HUES64 (cell line): ENCODE results near the gene STAT6. TPM values are rescaled to one million over a fixed set of nuclear protein-coding genes. Genes with fewer than 3 reads are reported as not detected.
A peak's percentile ranks its signal among the peaks of the same experiment; 100 is the strongest.

Experiments used
- H3K27ac ChIP-seq: 2 replicates; pipeline ENCODE4 v1.7.0; 2013; ENCODE audit warnings: low read depth, low read length, inconsistent platforms
- H3K27me3 ChIP-seq: 2 replicates; pipeline ENCODE4 v1.6.1; 2013; ENCODE audit warnings: mild to moderate bottlenecking, low read length; ENCODE audit not compliant: insufficient read depth
- H3K36me3 ChIP-seq: 2 replicates; pipeline ENCODE4 v1.6.1; 2013; ENCODE audit warnings: mild to moderate bottlenecking, low read length; ENCODE audit not compliant: insufficient read depth
- H3K4me1 ChIP-seq: 2 replicates; pipeline ENCODE4 v1.6.1; 2013; ENCODE audit warnings: mild to moderate bottlenecking, low read length, moderate library complexity; ENCODE audit not compliant: insufficient read depth
- H3K4me3 ChIP-seq: 2 replicates; pipeline ENCODE4 v1.5.1; 2013; ENCODE audit warnings: mild to moderate bottlenecking, low read length, moderate library complexity
- H3K9ac ChIP-seq: 2 replicates; pipeline ENCODE4 v1.6.1; 2013; ENCODE audit warnings: mild to moderate bottlenecking, low read depth, low read length
- H3K9me3 ChIP-seq: 2 replicates; pipeline ENCODE4 v1.6.1; 2013; ENCODE audit warnings: low read depth, low read length; ENCODE audit not compliant: insufficient read depth
- WGBS: fragments of 150-250, 120-280 bp; methylation state at CpG from one replicate; pipeline ENCODE4 v1.1.7; 2013; ENCODE audit warnings: missing lambda C conversion rate; 5-methylcytosine and 5-hydroxymethylcytosine counted together
- polyA plus RNA-seq, 2 experiments: library from polyadenylated mRNA; stranded (reverse); fragments of 50-300 nt; gene quantifications; one replicate each; pipeline ENCODE4 v1.2.3, GENCODE V29; 2013

The STAT6 gene, protein sequence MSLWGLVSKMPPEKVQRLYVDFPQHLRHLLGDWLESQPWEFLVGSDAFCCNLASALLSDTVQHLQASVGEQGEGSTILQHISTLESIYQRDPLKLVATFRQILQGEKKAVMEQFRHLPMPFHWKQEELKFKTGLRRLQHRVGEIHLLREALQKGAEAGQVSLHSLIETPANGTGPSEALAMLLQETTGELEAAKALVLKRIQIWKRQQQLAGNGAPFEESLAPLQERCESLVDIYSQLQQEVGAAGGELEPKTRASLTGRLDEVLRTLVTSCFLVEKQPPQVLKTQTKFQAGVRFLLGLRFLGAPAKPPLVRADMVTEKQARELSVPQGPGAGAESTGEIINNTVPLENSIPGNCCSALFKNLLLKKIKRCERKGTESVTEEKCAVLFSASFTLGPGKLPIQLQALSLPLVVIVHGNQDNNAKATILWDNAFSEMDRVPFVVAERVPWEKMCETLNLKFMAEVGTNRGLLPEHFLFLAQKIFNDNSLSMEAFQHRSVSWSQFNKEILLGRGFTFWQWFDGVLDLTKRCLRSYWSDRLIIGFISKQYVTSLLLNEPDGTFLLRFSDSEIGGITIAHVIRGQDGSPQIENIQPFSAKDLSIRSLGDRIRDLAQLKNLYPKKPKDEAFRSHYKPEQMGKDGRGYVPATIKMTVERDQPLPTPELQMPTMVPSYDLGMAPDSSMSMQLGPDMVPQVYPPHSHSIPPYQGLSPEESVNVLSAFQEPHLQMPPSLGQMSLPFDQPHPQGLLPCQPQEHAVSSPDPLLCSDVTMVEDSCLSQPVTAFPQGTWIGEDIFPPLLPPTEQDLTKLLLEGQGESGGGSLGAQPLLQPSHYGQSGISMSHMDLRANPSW
- polyA plus RNA-seq (2013, experiment 1 of 2), result 24.3 TPM
- 28.5 TPM for polyA plus RNA-seq (2013, experiment 2 of 2)

DNA sequence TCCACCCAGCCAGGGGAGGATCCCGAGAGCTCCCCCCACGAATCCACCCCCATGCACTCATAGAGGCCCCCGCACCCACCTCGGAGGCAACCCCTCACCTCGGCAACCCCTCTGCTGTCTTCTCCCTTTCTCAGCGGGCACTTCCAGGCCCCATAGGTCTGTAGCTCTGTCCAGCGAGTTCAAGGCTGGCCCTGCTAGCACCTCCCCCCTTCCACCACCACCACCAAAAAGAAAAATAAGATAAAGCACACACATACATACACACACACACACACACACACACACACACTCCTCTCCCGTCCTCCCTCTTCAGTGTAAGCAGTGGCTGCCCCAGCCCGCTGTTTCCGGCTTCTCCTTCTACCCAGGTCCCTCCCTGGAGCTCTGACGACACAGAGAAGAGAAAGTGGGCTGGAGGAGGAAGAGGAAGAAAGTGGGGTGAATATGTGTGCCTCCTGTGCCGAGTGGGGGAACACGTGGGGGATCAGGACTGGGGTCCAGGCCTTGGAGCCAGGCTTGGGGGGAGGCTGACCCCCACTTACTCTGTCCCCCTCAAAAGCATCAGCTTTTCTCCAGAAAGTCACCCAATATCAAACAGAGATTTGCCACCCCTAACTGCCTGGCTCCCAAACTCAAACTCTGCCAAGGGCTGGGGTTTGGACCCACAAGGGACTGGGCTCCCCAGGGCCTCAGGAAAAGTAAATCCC lies at the start of gene STAT6:
TSS of gene STAT6 (minus strand) at position 332 of the 704 bp plus-strand sequence. CDS start 3,084 bp downstream, outside the sequence.
- Histone ChIP-seq H3K36me3 (peaks cover 11% of the 10 kb centered on the region), H3K27ac (peak within 1 kb of the TSS; percentile 90), H3K4me1 (peaks cover 15% of the 10 kb centered on the region), H3K9me3 (no peaks in the 10 kb centered on the region), H3K9ac (peak within 1 kb of the TSS; percentile 75), H3K27me3 (no peaks in the 10 kb centered on the region), H3K4me3 (peak within 1 kb of the TSS; percentile 50)
- WGBS, result 5% methylated on average over 10 of the region's 13 CpGs

DNA sequence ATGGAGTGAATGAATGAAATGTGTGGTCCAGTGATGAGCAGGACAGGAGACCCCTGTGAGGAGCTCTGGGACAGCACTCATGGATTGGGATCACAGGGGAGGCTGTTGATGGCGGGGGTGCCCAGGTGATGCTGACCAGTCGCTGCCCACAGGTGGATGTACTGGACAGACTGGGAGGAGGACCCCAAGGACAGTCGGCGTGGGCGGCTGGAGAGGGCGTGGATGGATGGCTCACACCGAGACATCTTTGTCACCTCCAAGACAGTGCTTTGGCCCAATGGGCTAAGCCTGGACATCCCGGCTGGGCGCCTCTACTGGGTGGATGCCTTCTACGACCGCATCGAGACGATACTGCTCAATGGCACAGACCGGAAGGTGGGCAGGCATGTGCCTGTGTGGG lies 49.6 kb upstream of the STAT6 start:
- H3K27me3 ChIP-seq, result no peaks in the 10 kb centered on the region
- H3K27ac ChIP-seq, result no peak overlapping the region
- H3K4me3 ChIP-seq, result no peak overlapping the region
- no peak overlapping the region for H3K9ac ChIP-seq
- no peaks in the 10 kb centered on the region for H3K9me3 ChIP-seq
- WGBS, result 97% methylated on average over 14 of the region's 14 CpGs
- no peaks in the 10 kb centered on the region for H3K4me1 ChIP-seq
- H3K36me3 ChIP-seq, result peaks cover 99% of the 10 kb centered on the region

DNA sequence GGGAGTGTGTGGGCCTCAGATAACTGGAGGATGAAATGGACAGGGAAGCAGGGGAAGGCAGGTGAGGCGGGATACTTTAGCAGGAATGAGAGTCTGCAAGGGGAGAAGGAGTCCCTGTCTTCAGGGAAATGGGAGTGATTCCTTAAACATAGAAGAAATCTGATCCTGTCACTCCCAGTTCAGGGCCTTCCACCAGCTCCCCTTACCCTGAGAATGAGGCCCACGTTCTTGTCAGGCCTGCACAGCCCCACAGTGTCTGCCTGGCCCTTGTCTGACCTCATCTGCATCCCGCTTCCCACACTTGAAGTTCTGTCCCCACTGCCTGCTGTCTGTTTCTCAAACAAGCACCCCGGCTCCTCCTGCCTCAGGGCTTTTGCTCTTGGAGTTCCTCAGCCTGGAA lies 48.9 kb upstream of the STAT6 start:
- Histone ChIP-seq H3K9ac (no peak overlapping the region), H3K4me3 (no peak overlapping the region), H3K36me3 (peaks cover 99% of the 10 kb centered on the region), H3K9me3 (no peaks in the 10 kb centered on the region), H3K27me3 (no peaks in the 10 kb centered on the region), H3K4me1 (no peaks in the 10 kb centered on the region), H3K27ac (no peak overlapping the region)
- 90% methylated on average over 4 of the region's 4 CpGs for WGBS

DNA sequence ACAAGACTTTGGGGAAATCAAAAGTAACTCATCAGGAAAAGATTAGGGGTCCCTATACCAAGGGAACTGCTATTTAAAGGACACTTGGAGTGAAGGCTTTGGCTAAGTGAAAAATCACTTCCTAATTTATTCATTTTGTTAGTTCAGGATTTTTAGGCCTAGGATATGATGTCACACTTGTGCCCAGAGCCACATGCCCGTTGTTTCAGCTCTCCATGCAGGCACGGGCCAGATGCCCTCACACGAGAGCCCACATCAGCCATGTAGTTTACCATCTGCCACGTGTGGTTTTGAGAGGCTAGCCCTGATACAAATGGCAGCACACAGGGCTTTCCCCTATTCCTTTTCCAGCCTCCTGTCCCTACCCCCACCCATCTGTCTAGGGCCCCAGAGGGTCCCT lies 48.1 kb upstream of the STAT6 start:
- H3K4me1 ChIP-seq, result no peaks in the 10 kb centered on the region
- H3K27ac ChIP-seq, result no peak overlapping the region
- H3K9ac ChIP-seq, result no peak overlapping the region
- 97% methylated on average over 4 of the region's 4 CpGs for WGBS
- peaks cover 99% of the 10 kb centered on the region for H3K36me3 ChIP-seq
- no peaks in the 10 kb centered on the region for H3K27me3 ChIP-seq
- no peaks in the 10 kb centered on the region for H3K9me3 ChIP-seq
- H3K4me3 ChIP-seq, result no peak overlapping the region

DNA sequence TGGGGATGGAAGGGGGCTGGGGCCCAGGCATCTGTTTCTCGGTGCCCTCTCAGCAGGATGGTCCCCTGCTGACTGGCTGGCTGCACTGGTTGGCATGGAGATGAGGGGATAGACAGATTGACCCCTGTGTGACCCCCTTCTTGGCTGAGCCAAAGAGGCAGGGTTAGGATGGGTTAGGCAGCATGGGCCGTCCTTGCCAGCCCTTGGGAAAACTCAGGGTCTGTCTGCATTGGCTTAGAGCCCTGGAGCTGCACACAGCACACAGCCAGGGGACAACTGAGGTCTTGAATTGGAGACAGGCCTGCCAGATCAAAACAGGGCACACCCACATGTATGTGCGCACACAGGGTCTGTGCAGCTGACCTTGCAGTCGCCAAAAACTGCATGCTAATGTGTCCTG lies 47.5 kb upstream of the STAT6 start:
- 89% methylated on average over 4 of the region's 4 CpGs for WGBS
- Histone ChIP-seq H3K9me3 (no peaks in the 10 kb centered on the region), H3K4me1 (no peaks in the 10 kb centered on the region), H3K27ac (no peak overlapping the region), H3K4me3 (no peak overlapping the region), H3K9ac (no peak overlapping the region), H3K27me3 (no peaks in the 10 kb centered on the region), H3K36me3 (peaks cover 99% of the 10 kb centered on the region)

DNA sequence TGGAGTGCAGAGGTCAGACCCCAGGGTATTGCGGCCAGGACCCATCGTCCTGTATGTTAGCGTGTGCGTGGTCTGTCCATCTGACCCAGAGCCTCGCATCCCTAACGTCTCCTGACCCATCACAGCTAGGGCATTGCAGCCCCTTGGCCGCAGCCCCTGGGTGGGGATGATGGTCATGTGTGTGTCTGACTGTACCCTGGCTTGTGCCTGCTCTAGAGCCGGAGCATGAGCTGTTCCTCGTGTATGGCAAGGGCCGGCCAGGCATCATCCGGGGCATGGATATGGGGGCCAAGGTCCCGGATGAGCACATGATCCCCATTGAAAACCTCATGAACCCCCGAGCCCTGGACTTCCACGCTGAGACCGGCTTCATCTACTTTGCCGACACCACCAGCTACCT lies 47.0 kb upstream of the STAT6 start:
- Histone ChIP-seq H3K4me1 (no peaks in the 10 kb centered on the region), H3K9me3 (no peaks in the 10 kb centered on the region), H3K27me3 (no peaks in the 10 kb centered on the region), H3K36me3 (peaks cover 100% of the 10 kb centered on the region), H3K9ac (no peak overlapping the region), H3K27ac (no peak overlapping the region), H3K4me3 (no peak overlapping the region)
- WGBS, result 95% methylated on average over 16 of the region's 16 CpGs

DNA sequence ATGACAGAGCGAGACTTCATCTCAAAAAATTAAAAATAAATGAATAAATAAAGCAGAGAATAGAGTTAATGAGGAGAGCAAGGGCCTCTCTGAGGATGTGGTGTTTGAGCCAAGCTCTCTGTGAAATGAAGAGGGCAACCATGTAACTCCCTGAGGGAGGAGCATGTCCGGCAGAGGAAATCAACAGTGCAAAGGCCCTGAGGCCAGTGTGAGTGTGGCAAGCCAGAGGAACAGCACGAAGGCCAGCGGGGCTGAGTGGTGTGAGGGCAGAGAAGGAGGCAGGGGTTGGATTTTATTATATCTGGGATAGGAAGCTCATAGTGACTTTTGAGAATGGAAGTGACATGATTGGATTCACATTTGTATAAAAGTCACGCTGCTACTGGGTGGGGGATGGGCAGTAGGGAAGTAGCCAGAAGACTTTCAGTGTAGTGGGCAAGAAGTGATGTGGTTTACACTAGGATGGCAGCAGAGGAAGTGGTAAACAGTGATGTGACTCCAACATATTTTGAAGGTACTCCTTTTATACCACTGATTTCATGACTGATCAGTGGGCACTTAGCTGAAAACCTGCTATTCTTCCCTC lies 46.5 kb upstream of the STAT6 start:
- H3K27ac ChIP-seq, result no peak overlapping the region
- no peak overlapping the region for H3K4me3 ChIP-seq
- 94% methylated on average over 4 of the region's 5 CpGs for WGBS
- H3K4me1 ChIP-seq, result no peaks in the 10 kb centered on the region
- H3K27me3 ChIP-seq, result no peaks in the 10 kb centered on the region
- H3K36me3 ChIP-seq, result peaks cover 99% of the 10 kb centered on the region
- no peak overlapping the region for H3K9ac ChIP-seq
- H3K9me3 ChIP-seq, result no peaks in the 10 kb centered on the region

DNA sequence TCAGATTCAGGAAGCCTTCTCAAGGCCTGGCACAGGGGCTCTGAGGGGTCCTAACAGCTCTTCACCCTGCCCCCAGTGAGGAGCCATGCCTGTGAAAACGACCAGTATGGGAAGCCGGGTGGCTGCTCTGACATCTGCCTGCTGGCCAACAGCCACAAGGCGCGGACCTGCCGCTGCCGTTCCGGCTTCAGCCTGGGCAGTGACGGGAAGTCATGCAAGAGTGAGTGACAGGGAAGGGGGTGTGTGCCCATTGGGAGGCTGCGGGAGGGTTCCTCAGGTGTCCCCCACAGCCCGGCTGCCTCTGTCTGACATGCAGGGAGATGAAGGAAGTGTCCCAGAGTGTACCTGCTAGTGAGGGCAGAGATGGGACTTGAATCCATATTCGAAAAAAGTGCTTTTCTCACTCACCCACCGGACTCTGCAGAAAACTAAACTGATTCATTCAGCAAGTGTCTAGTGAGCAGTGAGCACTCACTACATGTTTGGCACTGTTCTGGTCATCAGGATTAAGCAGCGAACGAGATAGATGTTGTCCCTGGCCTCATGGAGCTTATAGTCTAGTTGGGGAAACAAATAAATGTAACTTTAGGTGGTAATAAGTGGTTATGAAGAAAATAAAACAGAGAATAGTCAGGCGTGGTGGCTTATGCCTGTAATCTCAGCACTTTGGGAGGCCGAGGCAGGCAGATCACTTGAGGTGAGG lies 45.7 kb upstream of the STAT6 start:
- 96% methylated on average over 16 of the region's 16 CpGs for WGBS
- H3K27me3 ChIP-seq, result no peaks in the 10 kb centered on the region
- peaks cover 96% of the 10 kb centered on the region for H3K36me3 ChIP-seq
- no peak overlapping the region for H3K4me3 ChIP-seq
- H3K4me1 ChIP-seq, result no peaks in the 10 kb centered on the region
- H3K9me3 ChIP-seq, result no peaks in the 10 kb centered on the region
- no peak overlapping the region for H3K27ac ChIP-seq
- H3K9ac ChIP-seq, result no peak overlapping the region

DNA sequence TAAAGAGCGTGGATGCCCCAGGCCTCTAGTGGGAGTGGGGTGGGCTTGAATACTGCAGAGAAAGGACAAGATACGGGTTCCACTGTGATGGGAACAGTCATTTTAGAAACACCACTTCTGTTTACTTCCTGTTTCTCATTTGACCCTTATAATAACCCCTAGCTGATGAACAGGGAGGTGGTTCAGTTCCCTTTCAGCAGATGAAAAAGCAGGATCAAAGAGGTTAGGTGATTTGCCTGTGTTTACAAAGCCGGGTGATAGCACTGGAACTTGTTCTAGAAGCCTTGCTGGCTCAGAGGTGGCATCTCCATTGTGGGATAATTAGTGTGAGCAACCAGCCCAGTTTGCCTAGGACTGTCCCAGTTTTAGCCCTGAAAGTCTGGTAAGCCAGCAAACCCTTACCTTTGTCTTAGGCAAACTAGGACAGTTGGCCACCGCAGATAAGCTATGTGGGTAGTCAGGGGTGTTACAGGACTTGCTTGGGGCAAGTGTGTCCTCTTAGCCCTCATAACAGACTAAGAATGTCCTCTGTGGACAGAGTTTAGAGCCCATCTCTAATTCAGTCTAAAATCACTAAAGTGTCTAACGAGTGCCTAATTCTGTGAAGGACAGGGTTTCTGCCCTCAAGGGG lies 43.8 kb upstream of the STAT6 start:
- 94% methylated on average over 5 of the region's 5 CpGs for WGBS
- H3K4me3 ChIP-seq, result no peak overlapping the region
- H3K36me3 ChIP-seq, result peaks cover 92% of the 10 kb centered on the region
- no peaks in the 10 kb centered on the region for H3K9me3 ChIP-seq
- 0 out of 2 replicates have a peak, but pooled peaks cover 2% of the 10 kb centered on the region for H3K4me1 ChIP-seq
- H3K9ac ChIP-seq, result no peak overlapping the region
- H3K27ac ChIP-seq, result no peak overlapping the region
- no peaks in the 10 kb centered on the region for H3K27me3 ChIP-seq

DNA sequence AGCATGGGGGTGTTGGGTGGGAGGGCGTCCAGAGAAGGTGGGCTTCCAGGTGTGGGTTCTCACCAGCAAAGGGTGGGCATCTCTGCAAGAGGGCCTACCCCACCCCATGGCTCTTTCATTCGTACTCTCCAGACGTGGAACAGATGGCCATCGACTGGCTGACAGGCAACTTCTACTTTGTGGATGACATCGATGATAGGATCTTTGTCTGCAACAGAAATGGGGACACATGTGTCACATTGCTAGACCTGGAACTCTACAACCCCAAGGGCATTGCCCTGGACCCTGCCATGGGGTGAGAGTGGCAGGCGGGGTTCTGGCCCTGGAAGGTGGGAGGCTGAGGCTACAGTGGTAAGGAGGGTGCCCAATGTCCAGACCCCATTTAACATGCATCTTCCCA lies 42.9 kb upstream of the STAT6 start:
- no peak overlapping the region for H3K27ac ChIP-seq
- H3K4me3 ChIP-seq, result no peak overlapping the region
- WGBS, result 92% methylated on average over 6 of the region's 6 CpGs
- no peaks in the 10 kb centered on the region for H3K27me3 ChIP-seq
- no peaks in the 10 kb centered on the region for H3K9me3 ChIP-seq
- H3K36me3 ChIP-seq, result peaks cover 92% of the 10 kb centered on the region
- H3K4me1 ChIP-seq, result 0 out of 2 replicates have a peak, but pooled peaks cover 2% of the 10 kb centered on the region
- no peak overlapping the region for H3K9ac ChIP-seq
